H54 (cell line): ENCODE data around the gene ABCC1.

Experiments
- DNase-seq: peaks from one replicate; pipeline ENCODE4 v3.0.0; 2011; ENCODE audit warnings: low spot score, mixed read lengths; ENCODE audit not compliant: insufficient read length
- FAIRE-seq: peaks from 3 replicates; lab custom pipeline; 2011; peaks lifted over from hg19 to GRCh38; lab: Jason Lieb, UNC
- POLR2A ChIP-seq: IDR thresholded peaks from 2 replicates; pipeline ENCODE4 v1.6.1; 2011; ENCODE audit warnings: low read depth, mild to moderate bottlenecking, low read length

ABCC1 gene

DNA sequence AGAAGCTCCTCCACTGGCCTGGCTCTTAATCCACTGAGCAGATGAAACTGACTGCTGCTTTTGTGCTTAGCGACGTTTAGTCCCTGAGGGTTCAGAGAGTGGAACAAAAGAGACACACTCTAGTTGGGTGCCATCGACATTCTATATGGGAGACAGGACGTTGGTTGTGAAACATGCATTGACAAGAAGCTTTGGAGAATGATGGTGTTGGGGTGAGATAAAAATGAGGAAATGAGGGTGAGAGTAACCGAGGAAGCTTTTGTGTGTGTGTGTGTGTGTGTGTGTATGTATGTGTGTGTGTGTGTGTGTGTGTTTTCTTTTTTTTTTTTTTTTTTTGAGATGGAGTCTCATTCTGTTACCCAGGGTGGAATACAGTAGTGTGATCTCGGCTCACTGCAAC lies 89.5 kb downstream of the ABCC1 start:
- FAIRE-seq (no peak), DNase-seq (no peak)
- no peak for TF ChIP-seq POLR2A

DNA sequence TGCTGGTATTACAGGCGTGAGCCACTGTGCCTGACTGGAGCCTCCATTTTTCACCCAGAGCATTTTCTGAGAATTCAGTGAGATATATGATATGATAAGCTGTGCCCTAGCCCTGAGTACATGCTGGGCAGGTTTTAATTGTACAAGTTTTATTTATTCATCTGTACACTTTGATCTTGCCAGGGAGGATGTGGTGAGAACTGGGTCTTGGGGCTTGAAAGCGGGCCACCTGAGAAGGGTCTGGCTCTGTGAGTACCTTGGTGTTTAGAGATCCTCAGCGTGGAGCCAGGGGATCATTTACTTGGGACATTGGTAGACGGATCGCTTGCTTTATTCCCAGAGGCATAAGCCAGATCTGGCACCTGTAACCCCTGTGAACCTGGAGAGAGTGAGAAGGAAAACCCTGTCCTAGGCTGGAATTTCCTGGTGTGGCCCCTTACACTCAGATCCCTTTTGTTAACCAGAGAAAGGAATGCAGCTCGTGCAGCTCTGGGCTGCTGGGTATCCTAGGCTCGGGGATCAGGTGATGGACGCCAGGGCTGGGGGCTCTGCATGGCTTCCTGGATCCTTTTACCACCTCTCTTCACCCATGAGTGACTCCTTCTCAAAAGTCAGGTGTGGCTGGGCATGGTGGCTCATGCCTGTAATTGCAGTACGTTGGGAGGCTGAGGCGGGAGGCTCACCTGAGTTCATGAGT lies 91.9 kb downstream of the ABCC1 start:
- no peak for DNase-seq
- FAIRE-seq, result no peak
- no peak for TF ChIP-seq POLR2A

DNA sequence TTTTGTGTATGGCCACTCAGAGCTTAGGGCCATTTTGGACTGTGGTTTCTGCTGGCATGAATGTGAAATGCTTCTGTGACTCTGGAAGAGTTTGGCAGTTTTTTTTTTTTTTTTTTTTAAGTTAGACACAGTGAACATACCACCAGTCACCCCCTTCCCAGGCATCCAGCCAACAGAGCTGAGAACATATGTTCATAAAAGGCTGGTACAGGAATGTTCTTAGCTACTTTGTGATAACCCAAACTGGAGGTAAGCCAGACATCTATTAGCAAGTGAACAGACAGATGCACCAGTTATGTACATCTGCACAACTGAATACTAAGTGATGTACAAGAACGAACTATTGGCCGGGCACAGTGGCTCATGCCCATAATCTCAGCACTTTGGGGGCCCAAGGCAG lies 92.7 kb downstream of the ABCC1 start:
- DNase-seq (no peak), FAIRE-seq (no peak)
- TF ChIP-seq POLR2A, result no peak

DNA sequence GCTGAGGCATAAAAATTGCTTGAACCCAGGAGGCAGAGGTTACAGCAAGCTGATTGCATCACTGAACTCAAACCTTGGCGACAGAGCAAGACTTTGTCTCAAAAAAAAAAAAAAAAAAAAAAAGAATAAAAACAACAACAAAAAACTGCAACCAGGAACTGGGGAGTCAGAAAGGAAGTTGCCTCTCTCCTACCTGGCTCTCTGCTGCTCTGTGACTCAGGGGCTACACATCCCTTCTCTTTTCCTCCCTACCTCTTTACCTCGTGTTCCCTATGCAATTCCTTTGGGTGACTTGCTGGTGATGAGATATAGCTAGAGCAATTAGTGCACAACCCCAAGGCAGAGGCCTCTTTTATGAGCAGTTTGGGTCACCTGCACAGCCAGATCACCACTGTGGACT lies 95.9 kb downstream of the ABCC1 start:
- no peak for TF ChIP-seq POLR2A
- peak; percentile 43 for DNase-seq
- FAIRE-seq, result no peak

DNA sequence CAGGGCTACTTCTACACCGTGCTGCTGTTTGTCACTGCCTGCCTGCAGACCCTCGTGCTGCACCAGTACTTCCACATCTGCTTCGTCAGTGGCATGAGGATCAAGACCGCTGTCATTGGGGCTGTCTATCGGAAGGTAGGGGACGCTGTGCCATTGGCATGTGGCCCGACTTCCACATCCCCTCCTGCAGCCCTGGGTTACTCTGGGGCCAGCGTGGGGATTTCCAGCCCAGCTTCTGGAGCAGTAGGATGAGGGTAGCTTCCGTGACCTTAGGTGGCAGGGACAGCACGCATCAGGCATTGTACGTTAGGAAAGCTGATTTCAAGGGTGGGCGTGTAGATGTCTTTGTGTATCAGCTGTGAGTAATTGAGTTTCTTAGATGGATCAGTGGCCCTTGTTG lies 96.5 kb downstream of the ABCC1 start:
- no peak for TF ChIP-seq POLR2A
- DNase-seq, result no peak
- FAIRE-seq, result no peak

DNA sequence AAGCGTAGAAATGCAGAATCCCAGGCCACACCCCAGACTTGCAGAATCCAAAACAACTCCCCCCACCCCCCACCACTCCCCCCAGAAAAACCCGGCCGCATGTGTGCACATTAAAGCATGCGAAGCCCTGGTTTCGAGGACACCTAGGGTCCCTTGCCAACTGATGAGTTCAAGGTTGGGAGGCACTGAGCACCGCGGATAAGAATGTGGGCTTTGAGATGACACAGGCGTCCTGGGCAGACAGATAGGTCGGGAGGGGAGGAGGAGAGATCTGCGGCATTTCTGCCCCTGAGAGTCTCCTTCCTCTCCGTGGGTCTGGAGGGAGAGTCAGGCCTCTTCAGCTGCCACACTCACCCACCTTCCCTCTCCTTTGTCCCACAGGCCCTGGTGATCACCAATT lies 98.3 kb downstream of the ABCC1 start:
- no peak for FAIRE-seq
- no peak for DNase-seq
- TF ChIP-seq POLR2A, result no peak

DNA sequence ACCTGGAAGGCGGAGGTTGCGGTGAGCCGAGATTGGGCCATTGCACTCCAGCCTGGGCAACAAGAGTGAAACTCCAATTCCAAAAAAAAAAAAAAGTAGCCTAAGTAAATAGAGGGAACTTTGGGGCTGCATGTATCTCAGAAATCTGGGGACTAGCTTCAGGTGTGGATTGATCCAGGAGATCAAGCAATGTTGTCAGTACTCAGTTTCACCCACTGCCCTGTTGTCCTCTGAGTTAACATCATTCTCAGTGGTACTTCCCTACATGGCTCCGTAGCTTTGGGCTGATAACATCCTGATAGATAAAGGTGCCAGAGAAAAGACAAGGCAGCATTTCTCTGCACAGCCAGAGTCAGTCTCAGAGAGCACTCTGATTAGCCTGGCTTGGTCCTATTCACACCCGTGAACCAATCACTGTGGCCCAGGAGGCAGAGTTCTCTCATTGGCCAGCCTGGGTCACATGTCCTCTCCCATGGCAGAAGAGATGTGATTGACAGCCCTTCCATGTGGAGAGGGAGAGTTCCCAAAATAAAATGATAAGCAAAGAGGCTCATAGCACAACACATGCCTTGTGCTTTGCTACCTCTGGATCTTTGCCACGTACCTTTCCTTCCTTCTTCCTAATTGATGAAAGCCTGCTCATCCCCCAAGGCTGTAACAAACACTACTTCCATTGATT lies 99.6 kb downstream of the ABCC1 start:
- FAIRE-seq, result no peak
- DNase-seq, result no peak
- no peak for TF ChIP-seq POLR2A

DNA sequence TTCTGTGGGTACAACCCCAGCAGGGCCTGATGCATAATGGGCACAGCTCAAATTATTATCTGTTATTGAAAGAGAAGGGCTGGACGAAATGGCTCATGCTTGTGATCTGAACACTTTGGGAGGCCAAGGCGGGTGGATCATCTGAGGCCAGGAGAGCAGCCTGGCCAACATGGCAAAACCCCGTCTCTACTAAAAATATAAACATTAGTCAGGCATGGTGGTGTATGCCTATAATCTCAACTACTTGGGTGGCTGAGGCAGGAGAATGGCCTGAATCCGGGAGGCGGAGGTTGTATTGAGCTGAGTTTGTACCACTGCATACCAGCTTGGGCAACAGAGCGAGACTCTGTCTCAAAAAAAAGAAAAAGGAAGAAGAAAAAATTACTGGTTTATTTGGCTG lies 100.7 kb downstream of the ABCC1 start:
- no peak for TF ChIP-seq POLR2A
- DNase-seq (no peak), FAIRE-seq (no peak)

DNA sequence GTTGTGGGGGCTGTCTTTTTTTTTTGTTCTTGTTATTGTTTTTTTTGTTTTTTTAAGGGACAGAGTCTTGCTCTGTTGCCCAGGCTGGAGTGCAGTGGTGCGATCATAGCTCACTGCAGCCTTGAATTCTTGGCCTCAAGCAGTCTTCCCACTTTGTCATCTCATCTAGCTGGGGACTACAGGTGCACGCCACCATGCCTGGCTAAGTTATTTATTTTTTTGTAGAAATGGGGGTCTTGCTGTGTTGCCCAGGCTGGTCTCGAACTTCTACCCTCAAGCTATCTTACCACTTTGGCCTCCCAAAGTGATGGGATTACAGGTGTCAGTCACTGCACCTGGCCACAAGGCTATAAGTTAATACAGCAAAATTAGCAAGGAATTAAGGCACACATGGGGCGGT lies 101.7 kb downstream of the ABCC1 start:
- DNase-seq (no peak), FAIRE-seq (no peak)
- TF ChIP-seq POLR2A, result no peak

DNA sequence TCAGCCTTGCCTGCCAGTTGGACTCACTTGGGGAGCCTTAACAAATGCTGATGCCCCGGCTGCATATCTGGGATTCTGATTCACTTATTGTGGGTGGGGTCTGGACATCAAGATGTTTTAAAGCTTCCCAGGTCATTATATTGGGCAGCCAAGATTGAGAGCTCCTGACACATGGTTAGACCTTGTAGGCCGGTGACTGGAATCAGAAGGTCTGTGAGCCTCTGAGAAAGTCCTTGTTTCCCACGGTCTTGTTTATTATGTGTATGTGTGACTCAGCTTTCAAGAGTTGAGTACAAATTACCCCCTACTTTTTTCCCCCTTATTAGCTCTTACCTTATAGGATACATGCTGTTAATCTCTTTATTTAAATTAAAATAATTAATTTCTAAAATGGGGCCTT lies 103.5 kb downstream of the ABCC1 start:
- no peak for FAIRE-seq
- no peak for TF ChIP-seq POLR2A
- DNase-seq, result no peak

DNA sequence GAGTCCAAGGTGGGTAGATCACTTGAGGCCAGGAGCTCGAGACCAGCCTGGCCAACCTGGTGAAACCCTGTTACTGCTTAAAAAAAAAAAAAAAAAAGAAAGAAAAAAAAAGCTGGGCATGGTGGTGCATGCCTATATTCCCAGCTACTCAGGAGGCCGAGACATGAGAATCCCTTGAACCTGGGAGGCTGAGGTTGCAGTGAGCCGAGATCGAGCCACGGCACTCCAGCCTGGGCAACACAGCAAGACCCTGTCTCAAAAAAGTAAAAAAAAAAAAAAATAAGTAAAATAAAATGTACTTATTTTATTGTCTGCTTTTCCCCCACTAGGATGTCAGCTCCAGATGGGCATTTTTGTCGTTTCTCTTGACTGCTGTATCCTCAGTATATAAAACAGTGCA lies 107.7 kb downstream of the ABCC1 start:
- FAIRE-seq, result no peak
- no peak for DNase-seq
- no peak for TF ChIP-seq POLR2A

DNA sequence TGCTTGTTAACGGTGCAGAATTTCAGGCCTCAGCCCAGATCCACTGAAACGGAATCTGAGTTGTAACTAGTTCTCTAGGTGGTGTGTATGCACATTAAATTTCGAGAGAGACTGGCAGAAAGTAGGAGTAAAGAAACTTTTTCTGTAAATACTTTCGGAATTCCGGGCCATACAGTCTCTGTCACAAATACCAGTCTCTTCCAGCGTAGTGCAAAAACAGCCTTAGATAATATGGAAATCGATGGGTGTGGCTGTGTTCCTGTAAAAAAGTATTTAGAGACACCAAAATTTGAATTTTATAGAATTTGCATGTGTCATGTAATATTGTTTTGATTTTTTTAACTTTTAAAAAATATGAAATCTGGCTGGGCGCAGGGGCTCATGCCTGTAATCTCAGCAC lies 109.7 kb downstream of the ABCC1 start:
- no peak for TF ChIP-seq POLR2A
- DNase-seq (no peak), FAIRE-seq (no peak)

DNA sequence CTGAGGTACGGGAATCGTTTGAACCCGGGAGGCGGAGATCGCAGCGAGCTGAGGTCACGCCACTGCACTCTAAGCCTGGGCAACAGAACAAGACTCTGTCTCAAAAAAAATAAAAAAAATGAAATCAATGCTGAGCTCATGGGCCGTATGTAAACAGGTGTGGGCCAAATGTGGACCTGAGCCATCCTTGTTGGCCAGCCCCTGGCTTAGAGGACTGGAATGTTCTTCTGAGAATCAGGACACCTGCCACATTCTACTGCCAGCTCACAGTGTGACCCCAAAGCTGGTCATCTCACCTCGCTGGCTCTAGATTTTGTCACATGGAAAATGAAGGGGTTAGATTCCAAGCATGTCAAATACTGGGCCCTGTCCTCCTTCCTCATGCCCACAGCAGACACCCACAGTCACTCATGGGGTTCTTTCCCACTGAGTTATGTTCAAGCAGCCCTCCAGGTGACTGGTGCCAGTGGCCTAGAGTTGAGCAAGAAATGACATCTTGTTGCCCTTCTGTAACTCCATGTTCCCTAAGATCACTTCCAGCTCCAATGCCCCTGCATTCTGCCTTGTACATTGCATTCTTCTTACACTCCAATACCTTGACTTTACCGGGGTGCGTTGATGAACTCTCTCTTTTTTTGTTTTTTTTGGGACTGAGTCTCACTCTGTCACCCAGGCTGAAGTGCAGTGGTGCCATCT lies 110.6 kb downstream of the ABCC1 start:
- no peak for TF ChIP-seq POLR2A
- no peak for DNase-seq
- no peak for FAIRE-seq
